Measurements from ENCODE around the gene CFP.
"Not testable (repeated sequence)": the region's sequence is repeated elsewhere in the genome, so short reads cannot be mapped to it uniquely, and the experiment has no call there.

CFP gene

DNA sequence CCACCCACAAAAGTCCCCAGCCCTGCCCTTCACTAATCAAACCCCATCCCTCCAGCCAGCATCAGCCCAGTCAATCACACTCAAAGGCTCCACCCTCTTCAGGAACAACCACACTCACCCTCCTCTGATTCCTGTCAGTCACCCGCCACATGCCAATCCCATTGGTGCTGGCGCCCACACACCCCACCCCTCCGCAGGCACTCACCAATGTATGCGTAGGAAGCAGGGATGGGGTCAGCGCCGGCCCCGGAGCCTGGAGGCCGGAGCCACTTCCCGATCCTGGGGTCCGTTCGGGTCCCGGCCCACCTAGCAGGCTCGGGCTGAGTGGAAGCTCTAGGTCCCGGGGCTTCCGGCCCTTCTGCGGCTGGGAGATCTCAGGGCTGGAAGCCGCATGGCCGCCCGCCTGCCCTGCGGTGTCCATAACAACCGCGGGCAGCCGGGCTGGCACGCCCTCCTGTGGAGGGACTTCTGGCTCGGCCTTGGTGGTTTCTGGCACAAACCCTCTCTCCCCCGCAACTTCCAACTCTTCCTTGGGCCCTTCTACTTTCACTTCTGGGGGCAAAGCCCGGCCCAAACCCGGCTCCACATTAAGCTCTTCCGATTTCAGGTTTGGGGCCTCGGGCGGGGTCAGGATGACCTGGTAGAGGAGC is 7.9 kb upstream of the CFP start:
- peak; percentile 54 for DNase-seq

- DNase-seq = no peak
Observed at GRCh38 chrX:47634871-47635575, 5.3 kb upstream of the CFP start.

DNA sequence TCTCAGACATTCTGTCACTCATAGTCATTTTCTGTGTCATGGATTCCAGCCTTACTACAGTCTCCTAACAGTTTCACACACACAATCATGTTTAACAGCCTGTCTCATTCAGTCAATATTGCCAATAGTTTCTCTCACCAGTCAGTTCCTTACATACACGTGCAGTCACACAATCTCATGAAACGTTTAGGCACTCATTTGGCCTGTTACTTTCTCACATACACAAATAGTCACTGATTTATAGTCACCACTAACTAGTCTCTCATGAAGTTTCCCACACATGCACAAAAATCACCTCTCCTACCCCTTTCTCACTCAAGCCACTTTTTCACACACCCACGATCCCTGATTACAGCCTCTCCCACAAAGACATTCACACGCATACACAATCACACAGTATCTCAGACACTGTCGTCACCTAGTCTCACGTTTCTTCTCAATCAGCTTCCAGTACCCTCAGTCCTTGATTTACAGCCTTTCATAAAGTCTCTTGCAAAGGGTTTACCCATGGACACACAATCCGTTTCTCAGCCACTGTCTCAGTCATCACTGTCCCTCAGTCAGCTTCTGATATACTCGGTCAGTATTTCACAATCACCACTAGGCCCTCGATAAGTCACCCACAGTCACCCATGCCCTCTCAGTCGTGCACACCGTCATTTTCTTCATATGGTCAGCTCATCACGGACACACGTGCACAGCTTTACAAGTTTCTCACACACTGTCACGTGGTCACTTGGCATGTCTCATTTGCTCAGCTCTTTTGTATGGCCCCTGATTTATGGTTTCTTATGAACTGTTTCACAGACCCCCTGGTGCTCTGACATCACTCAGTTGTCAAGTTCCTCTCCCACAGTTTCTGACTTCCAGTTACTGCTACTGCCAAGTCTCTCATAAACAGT is 4.2 kb upstream of the CFP start:
- DNase-seq = no peak

- no peak for DNase-seq
Observed at GRCh38 chrX:47632666-47633065, 2.9 kb upstream of the CFP start.

GRCh38 chrX:47631676-47632075 is 1.9 kb upstream of the CFP start:
- no peak for DNase-seq

- DNase-seq = no peak
Observed at GRCh38 chrX:47628982-47629381, 748 bp downstream of the CFP start.

- no peak for DNase-seq
Observed at GRCh38 chrX:47625365-47625764, 4.4 kb downstream of the CFP start.

GRCh38 chrX:47623540-47624027 is 6.1 kb downstream of the CFP start:
- peak; percentile 56 for DNase-seq

- DNase-seq = no peak
Observed at GRCh38 chrX:47621851-47622250, 7.9 kb downstream of the CFP start.

GRCh38 chrX:47620303-47620685 is 9.4 kb downstream of the CFP start:
- DNase-seq = no peak

DNA sequence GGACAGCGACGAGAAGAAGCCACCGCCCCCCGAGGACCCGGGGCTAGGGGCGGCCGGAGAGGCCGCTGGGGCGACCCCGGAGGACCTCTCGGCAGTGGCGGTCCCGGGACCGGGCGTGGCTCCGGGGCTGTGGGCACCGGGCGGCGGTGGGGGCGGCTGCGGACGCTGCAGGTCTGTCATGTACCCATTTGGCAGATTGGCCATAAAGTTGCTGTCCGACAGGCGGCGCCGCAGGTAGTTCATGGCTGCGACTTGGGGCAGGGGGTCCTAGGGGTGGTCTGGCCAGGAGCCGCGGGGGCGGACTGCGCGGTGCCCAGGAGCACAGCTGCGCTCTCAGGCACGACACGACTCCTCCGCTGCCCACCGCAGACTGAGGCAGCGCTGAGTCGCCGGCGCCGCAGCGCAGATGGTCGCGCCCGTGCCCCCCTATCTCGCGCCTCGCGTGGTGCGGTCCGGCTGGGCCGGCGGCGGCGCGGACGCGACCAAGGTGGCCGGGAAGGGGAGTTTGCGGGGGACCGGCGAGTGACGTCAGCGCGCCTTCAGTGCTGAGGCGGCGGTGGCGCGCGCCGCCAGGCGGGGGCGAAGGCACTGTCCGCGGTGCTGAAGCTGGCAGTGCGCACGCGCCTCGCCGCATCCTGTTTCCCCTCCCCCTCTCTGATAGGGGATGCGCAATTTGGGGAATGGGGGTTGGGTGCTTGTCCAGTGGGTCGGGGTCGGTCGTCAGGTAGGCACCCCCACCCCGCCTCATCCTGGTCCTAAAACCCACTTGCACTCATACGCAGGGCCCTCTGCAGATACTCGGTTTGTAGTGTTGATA is 10.0 kb downstream of the CFP start, which contains the start of gene SYN1:
Gene SYN1, minus strand, starts transcription at position 372 of the 817 bp plus-strand sequence. Its CDS starts 129 bp downstream, at position 243.
- peak; percentile 80 for DNase-seq

- DNase-seq = no peak
Observed at GRCh38 chrX:47618923-47619485, 10.7 kb downstream of the CFP start.

DNA sequence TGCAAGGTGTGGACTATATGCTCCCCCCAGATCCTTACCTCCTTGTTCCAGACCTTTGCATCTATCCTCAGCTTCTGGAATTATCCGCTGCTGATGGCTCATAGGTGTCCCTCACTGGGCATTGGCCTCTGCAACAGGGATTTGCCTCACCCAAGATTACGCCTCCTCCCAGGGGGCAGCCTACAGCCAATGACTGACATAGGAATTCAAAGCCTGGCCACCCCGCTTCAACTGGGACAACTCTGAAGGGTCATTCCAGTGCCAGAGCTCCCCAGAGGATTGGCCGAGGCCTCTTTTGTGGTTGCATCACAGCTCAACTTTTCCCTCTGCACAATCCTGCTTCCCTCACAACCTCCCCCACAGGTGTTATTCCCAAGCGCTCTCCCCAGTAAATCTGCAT is 15.1 kb downstream of the CFP start:
- no peak for DNase-seq

DNA sequence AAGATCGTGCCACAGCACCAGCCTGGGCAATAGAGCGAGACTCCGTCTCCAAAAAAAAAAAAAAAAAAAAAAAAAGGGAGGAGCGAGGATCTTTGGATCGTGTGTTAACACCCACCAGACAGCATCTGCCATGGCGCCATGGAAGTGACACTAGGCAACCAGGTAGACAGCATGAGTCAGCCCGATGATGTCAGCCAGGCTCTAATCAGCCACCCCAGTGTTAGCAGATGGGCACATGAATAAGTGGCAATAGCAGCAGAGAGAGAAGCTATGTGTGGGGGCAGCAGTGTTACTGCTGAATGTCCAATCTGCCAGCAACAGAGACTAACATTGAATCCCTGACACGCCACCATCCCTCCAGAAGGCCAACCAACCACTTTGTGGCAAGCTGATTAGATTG is 16.6 kb downstream of the CFP start:
- DNase-seq = no peak

DNA sequence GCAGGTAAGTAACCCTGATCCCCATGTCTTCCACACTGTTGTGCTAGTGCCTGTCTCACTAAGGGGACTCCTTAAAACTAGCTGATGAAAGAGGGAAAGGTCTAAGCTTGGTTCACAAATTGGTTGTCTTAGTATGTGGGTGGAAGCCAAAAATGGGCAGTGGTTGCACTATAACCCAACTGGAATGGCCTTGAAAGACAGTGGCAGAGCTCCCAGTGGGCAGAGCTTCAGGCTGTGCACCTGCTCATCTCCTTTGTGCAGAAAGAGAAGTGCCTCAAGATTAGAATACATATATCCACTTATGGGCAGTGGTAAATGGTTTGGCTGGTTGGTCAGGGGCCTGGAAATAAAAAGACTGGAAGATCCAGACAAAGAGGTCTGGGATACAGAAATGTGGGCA is 17.3 kb downstream of the CFP start:
- DNase-seq = no peak

- no peak for DNase-seq
Observed at GRCh38 chrX:47611926-47612325, 17.8 kb downstream of the CFP start.

GRCh38 chrX:47611489-47611888 is 18.2 kb downstream of the CFP start:
- DNase-seq = no peak

DNA sequence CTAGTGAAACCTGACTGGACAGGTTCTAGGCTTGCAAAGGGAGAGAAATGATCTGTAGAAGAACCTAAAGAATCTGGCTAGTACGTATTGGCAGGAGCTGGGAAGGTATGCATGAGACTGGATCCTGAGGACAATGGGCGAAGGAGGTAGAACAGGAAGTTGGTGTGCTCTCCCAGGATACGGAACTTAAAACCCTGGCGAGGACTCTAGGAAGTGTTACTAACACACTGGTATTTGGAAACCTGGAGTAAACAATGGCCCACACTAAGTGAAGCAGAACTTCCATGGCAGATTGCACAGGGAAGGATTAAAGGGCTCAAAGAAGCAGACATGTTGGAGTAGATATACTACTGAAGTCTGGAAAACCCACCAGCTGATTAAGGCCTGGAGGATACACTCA is 19.2 kb downstream of the CFP start:
- no peak for DNase-seq

DNA sequence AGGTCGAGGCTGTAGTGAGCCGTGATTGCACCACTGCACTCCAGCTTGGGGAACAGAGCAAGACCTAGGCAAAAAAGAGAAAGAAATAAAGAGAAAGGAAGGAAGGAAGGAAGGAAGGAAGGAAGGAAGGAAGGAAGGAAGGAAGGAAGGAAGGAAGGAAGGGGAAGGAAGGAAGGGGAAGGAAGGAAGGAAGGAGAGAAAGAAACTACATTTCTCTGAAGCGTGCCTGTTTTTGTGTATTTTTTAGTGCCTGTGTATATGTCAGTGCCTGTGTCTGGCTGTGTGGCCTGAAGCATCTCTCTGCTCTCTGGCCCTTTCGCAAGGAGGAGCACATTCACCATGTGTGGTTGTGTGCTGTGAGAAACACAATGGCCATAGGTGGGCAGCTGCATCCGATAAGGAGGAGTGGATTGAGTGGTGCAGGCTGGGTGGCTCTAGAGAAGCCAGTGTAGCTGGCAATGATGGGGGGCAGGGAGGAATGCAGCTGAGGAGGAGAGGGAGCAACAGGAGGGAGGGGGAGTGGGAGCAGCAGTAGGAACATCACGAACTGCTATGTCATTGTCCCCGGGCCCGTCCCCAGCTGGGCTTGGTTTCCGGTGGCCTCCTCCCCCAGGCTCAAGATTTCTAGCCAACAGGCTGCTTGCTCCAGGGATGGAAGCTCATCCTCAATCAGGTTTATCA is 21.5 kb downstream of the CFP start:
- no peak for DNase-seq

GRCh38 chrX:47607091-47607490 is 22.6 kb downstream of the CFP start:
- no peak for DNase-seq

- no peak for DNase-seq
Observed at GRCh38 chrX:47605024-47605423, 24.7 kb downstream of the CFP start.

DNA sequence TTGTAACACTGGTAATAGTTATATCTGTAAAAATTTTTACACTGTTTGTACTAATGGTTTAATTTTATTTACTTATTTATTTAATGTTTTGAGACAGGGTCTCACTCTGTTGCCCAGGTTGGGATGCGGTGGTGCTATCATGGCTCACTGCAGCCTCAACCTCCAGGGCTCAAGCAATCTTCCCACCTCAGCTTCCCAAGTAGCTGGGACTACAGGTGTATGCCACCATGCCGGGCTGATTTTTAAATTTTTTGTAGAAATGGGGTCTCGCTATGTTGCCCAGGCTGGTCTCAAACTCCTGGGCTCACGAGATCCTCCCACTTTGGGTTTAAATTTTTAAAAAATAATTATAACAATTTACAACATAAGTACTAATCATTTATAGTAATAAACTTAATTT is 26.6 kb downstream of the CFP start:
- not testable (repeated sequence) for DNase-seq

Data from activated naive CD4-positive, alpha-beta T cell treated with anti-CD3 and anti-CD28 coated beads, Interleukin-2, amount 50 U/mL, for 16 hours (primary cell).